Stimulated activated CD4-positive, alpha-beta T cell treated with anti-CD3 and anti-CD28 coated beads, Interleukin-4, amount 100 ng/mL, for 24 hours (primary cell): ENCODE results near the gene SOX1.
A peak's percentile ranks its signal among the peaks of the same experiment; 100 is the strongest.

Experiments
- DNase-seq: peaks from one replicate; pipeline ENCODE4 v3.0.0-alpha.2; 2020

Gene SOX1

GRCh38 chr13:112059457-112060281, 7.3 kb upstream of the SOX1 start:
- no peak for DNase-seq

DNA sequence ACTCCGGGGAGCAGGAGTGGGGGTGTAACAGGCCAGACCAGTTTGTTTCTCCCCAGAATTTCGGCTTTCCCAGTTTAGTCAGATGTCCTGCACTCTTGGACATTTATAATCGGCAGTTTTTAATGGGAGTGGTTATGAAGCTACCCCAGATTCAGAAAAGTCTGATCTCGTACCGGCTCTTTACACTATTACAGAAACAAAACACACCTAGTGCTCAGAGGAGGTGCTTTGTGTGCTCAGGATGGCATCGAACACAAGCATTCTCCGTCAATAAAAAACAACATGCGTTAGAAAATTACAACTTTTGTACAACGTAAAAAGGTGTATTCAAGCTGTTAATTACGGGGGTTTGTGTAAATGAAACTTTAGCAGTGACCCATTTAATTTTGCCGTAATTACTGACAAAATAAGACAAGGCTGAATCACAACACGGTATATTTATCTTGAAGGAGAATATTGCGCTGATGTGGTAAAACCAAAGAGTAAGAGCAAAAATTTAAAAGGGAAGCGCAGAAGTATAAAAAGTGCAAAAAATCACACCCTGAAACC, 6.6 kb upstream of the SOX1 start:
- no peak for DNase-seq

DNA sequence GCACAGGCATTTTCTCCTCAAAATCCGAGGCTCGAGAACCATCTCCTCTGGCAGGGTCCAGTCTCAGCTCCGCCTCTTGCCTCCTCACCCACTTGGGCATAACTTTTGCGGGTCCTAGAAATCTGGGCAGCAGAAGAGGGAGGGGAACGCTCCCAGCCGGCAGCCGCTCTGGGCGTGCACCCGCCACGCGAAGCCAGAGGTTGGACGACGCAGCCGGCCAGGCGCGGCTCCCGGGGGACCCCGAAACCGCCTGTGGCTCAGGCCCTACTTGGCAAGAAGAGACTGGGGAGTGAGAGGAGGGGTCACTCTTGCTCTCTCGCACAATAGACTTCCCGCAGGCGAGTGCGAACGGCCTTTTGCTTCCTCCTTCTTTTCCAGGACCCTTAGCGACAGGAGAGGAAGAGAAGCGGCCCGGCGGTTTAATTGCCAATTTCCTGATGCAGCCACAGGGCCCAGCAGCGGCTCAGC, 6.0 kb upstream of the SOX1 start:
- no peak for DNase-seq

GRCh38 chr13:112061367-112062061, 5.4 kb upstream of the SOX1 start:
- no peak for DNase-seq

GRCh38 chr13:112062072-112062567, 4.8 kb upstream of the SOX1 start:
- no peak for DNase-seq

- no peak for DNase-seq
Observed at GRCh38 chr13:112062571-112063570, 4.1 kb upstream of the SOX1 start.

DNA sequence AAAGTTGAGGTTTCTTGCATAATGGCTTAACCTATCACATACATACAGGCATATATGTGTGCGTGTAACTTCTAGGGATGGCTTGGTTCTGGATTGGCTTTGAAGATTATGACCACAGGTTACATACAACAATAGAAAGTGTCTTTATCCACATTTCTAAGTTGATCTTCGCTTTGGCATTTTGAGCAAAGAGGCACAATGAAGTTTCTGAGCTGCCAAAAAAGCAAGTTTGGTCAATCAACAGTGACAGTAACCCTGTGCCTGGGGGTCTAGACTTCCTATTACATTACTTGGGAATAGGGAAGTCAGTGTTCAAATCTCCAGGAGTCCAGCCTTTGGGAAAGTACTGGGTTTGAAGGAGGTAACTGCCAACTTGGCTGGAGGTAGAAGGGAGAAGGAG, 3.1 kb upstream of the SOX1 start:
- DNase-seq = no peak

GRCh38 chr13:112064222-112064621, 2.7 kb upstream of the SOX1 start:
- no peak for DNase-seq

DNA sequence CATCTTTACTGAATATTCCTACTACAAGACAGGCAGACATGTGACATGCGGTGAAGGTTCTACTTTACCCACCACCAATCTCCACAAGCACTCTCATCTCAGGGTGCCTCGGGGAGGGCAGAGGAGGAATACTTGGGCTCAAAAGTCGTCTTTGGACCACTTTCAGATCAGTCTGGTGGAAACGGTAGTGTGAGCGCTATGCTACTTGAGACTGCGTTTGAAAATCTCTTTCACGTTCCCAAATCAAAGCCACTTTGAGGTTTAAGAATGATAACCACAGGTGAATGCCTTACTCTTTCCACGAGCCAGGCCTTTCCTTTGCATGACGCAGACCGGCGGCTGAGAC, 1.5 kb upstream of the SOX1 start:
- no peak for DNase-seq

DNA sequence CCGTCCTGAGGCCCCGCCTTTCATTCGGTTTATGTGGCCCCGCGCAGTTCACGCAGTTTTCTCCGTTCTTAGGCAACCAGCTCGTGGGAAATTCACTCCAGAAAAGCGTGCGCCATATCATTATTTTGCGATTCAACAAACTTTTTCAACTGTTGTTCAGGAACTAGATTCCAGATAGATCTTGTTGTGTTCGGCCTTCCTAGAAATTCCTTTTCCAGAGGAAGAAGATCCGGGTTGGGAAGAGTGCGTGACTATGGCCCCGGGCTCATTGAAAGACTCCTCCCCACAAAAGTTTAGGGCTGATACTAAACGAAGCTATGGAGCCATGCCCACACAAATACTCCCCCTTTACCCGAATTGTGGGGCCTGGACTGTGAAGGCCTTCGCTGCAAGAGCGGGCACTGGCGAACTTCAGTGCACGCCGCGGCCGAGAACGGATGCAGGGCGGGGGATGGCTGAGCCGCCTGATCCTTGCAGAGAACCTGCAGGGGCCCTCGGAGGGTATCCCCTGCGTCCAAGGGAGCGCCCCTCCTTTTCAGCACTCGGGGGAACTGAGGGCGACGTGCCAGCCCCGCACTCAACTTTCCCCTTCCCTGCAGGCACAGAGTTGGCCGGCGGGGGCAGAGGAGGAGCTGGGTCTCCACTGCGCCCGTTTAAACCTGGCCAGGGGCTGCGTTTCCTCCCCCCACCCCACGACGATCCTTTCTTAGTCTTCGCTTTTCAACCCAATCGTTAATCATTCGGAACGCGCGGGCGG, 904 bp upstream of the SOX1 start:
- DNase-seq = no peak

DNA sequence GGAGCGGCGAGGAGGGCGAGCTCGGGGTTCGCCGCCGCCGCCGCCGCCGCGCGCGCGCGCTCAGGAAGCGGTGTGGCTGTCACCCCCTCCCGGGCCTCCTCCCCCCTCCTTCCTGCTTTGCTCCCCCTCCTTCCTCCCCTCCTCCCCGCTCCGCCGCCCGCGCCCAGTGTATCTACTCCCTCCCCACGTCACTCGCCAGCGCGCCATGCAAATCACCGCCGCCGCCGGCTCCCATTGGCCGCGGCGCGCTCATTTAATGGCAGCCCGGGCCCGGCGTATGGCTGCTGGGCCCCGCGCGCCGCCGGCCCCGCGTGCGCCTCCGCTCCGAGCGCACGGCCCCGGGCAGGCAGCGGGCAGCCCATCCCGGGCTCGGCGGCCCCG, 335 bp upstream of the SOX1 start:
- peak; percentile 39 for DNase-seq

GRCh38 chr13:112067871-112068539, 1.1 kb downstream of the SOX1 start:
- DNase-seq = no peak

DNA sequence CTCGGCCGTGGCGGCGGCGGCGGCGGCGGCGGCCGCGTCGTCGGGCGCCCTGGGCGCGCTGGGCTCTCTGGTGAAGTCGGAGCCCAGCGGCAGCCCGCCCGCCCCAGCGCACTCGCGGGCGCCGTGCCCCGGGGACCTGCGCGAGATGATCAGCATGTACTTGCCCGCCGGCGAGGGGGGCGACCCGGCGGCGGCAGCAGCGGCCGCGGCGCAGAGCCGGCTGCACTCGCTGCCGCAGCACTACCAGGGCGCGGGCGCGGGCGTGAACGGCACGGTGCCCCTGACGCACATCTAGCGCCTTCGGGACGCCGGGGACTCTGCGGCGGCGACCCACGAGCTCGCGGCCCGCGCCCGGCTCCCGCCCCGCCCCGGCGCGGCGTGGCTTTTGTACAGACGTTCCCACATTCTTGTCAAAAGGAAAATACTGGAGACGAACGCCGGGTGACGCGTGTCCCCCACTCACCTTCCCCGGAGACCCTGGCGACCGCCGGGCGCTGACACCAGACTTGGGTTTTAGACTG, 1.7 kb downstream of the SOX1 start:
- DNase-seq = no peak

DNA sequence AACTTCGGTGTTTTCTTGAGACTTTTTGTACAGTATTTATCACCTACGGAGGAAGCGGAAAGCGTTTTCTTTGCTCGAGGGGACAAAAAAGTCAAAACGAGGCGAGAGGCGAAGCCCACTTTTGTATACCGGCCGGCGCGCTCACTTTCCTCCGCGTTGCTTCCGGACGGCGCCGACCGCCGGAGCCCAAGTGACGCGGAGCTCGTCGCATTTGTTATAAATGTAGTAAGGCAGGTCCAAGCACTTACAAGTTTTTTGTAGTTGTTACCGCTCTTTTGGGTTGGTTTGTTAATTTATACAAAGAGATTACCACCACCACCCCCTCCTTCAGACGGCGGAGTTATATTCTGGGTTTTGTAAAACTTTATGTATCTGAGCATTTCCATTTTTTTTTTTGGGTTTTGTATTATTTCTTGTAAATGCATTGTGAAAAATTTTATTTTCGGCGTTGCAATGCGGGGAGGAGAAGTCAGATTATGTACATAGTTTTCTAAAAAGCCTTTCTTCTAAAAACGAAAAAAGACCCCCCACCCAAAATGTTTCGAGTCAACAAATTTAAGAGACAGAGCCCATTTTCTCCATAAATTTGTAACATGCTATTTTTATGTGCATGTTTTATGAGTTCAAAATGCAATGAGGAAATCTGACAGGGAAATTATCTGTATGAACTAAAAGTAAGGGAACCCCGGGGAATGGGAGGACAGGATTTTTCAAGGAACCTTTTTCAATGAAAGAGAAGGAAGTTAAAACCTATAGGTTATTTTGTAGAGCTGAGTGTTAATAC, 2.3 kb downstream of the SOX1 start:
- DNase-seq = no peak

DNA sequence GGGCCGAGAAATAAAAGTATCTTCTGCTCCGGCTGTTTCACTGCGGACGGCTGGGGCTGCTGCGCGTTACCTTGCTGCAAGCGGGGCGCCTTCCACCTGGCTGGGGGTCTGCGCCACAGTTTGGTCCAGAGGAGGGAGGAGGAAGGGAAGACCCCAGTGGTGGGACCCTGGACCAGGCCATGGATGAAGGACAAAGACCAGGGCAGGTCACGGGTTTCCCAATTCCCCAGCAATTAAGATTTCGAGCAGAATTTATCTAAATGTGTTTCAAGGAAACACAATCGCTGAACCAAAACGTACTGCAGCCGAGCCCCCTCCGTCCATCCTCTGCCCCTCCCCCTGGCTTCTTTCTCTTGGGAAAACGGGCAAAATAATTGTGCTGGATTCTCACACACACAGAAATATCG, 2.9 kb downstream of the SOX1 start:
- DNase-seq = no peak

GRCh38 chr13:112071102-112071722, 4.3 kb downstream of the SOX1 start:
- DNase-seq = no peak

DNA sequence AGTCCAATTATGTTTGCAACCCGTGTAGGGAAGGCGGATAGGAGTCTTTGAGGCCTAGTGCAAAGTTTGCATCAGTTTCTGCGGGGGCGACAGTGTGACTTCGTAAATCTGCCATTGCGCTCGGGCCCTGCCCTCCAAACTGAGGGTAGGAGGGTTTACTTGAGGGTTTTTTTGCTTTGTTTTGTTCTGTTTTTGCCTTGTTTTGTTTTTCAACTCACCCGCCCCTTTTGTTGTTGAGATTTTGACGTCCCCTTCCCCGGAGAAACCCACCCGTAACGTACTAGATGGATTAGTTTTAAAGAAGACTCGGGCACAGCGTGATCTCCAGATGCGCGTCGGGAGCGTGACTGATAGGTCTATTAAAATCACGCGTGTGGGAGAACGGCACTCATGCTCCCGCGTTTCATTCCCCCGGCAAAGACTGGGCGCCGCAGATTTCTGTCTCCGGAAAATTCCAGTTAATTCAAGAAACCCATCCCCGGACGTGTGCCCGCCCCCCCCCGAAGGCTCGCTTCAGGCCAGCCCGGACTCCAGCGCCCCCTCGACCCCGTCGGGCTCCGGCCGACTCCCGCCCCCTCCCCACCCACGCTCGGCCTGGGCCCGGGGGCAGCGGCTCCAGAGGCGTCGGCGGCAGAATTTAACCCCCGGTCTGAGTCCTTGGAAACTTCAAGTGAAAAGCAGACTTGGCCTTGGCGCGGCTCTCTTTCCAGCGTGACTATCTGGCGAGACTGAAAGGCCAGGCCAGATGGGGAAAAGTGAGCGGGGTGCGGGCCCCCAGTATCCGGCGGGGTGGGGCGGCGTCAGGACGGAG, 5.0 kb downstream of the SOX1 start:
- no peak for DNase-seq

DNA sequence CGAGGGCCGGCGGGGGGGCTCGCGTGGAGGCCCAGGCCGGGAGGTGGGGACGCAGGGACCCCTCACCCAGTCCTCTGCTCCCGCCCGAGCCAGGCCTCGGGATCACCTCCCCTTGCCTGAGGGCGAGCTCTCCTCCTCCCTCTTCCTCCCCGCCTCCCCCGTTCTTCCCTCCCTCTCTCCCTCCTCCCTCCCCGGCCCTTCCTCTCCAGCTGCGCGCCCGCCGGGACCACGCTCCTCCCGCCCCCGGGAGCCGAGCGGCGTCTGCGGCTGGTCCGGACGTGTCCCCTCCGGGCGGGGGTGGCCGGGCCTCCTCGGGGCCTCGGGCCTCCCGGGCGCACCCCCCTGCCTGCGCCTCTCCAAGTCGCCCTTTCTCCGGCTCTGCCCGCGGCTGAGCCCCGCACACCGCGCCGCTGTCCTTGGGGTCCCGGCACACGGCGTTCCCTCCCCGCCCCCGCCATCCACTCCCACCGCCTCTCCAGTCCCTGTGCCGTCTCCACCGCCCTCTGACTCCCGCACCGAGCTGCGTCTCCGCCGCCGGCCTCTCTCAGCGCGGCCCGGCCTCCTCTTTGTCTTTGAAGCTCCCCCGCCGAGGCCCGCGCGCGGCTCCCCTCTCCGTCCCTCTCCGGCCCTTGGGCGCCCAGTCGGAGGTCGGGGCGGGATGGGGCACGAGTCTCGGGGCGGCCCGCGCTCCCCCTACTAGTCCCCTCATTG, 5.7 kb downstream of the SOX1 start:
- DNase-seq = no peak
